ENCODE measurements around the gene NFASC. TPM values are rescaled to one million over a fixed set of nuclear protein-coding genes. Genes with fewer than 3 reads are reported as not detected.

NFASC gene
- total RNA-seq, 4 donors from 2014 or later: 6.3 to 15.1 (median 11.7) TPM

GRCh38 chr1:204888294-204888693 is 17.6 kb downstream of the NFASC start:
- 48 to 58% methylated on average over 2 of the region's 2 CpGs for WGBS, 2 donors
- Histone ChIP-seq H3K4me3 (no peak overlapping the region), H3K36me3 (no peaks in the 10 kb centered on the region), H3K9me3 (no peaks in the 10 kb centered on the region), H3K27me3 (no peaks in the 10 kb centered on the region), H3K27ac (peak overlapping the region in 3 of 4 donors; percentile 7 to 77 (median 34)), H3K4me1 (peaks cover 0 to 26% (median 7%) of the 10 kb centered on the region in 3 donors)
- TF ChIP-seq POLR2A (IDR thresholded peaks at IDR 0.05) (no peak), CTCF (IDR thresholded peaks at IDR 0.05) (no peak)
- no peak for DNase-seq
- intact Hi-C loops (cut with DNase I): no loop called here

DNA sequence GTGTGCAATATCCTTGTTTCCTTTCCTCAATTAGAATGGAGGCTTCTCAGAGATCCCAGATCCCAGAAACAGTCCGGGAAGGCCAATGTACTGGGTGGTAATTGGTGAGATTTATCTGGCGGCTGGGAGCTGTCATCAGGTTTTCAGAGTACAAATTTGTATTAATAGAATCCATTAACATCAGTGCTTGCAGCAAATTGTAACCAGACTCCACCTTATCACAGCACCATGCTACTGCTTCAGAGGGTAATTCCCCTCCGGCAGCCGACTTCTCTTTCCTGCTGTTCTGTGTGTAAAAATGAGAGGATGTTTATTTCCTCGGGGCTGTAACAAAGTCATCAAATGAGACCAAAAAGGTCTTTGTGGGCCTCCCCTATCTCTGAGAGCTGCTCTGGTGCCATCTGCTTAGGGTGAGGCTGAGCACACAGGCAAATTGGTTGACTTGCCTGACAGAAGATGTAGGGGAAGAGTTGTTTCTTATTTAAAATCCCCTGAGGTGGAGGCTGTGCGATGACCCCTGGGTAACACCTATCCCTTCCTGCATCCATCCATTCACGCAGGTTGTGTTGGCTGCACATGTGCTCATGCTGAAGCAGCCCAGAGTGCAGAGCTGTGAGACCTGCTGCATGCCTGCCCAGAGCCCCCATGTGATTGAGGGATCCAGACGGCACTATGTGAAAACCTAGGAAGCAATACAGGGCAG is 19.2 kb downstream of the NFASC start:
- no peak for DNase-seq
- Histone ChIP-seq H3K9me3 (no peaks in the 10 kb centered on the region), H3K27ac (peak overlapping the region in 1 of 4 donors; percentile 56), H3K27me3 (no peaks in the 10 kb centered on the region), H3K4me1 (peaks cover 0 to 34% (median 7%) of the 10 kb centered on the region in 3 donors), H3K4me3 (no peak overlapping the region), H3K36me3 (no peaks in the 10 kb centered on the region)
- 44 to 48% methylated on average over 5 to 7 of the region's 8 CpGs for WGBS, 2 donors
- TF ChIP-seq POLR2A (IDR thresholded peaks at IDR 0.05) (no peak), CTCF (IDR thresholded peaks at IDR 0.05) (no peak)
- intact Hi-C loops (cut with DNase I): no loop called here

- intact Hi-C loops (cut with DNase I): no loop called here
- H3K27me3 ChIP-seq: peaks cover 0 to 3% (median 0%) of the 10 kb centered on the region in 4 donors
- no peak overlapping the region for H3K27ac ChIP-seq
- DNase-seq: no peak
- 60 to 61% methylated on average over 3 of the region's 3 CpGs for WGBS, 2 donors
- H3K36me3 ChIP-seq: no peaks in the 10 kb centered on the region
- H3K4me1 ChIP-seq: peaks cover 0 to 15% (median under 1%) of the 10 kb centered on the region in 3 donors
- H3K9me3 ChIP-seq: no peaks in the 10 kb centered on the region
- no peak for TF ChIP-seq POLR2A (IDR thresholded peaks at IDR 0.05)
- no peak overlapping the region for H3K4me3 ChIP-seq
These were observed 21.2 kb downstream of the NFASC start for GRCh38 chr1:204891860-204892259.

DNA sequence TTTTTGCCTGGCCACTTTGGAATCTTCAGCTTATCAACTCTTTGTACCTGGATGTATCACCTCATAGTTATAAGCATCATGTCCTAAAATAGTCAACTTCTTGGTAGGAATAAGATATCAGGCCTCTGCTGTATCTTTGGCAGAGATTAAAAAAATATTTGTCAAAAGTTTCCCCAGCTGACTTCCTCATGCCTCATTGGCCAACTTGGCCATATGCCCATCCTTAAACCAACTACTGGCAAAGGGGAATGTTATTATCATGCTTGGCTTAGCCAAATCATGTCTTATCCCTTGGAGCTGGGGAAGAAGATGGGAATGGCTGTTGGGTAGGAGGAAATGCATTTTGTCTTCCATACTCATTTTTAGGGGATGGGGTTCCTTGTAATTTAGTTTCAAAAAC is 23.4 kb downstream of the NFASC start:
- intact Hi-C loops (cut with DNase I): no loop called here
- no peak for DNase-seq
- no peak overlapping the region for H3K27ac ChIP-seq

GRCh38 chr1:204894606-204895005 is 23.9 kb downstream of the NFASC start:
- intact Hi-C loops (cut with DNase I): no loop called here
- H3K27ac ChIP-seq: no peak overlapping the region
- H3K4me3 ChIP-seq: no peak overlapping the region
- H3K4me1 ChIP-seq: peaks cover 0 to 15% (median 0%) of the 10 kb centered on the region in 3 donors
- H3K27me3 ChIP-seq: peaks cover 0 to 10% (median 0%) of the 10 kb centered on the region in 4 donors
- 40 to 46% methylated on average over 1 of the region's 1 CpG for WGBS, 2 donors
- no peaks in the 10 kb centered on the region for H3K36me3 ChIP-seq
- no peak for TF ChIP-seq CTCF (IDR thresholded peaks at IDR 0.05)
- TF ChIP-seq POLR2A (IDR thresholded peaks at IDR 0.05): no peak
- no peak for DNase-seq
- no peaks in the 10 kb centered on the region for H3K9me3 ChIP-seq

More for the DNA sequence above, 23.4 kb downstream of the NFASC start:
- H3K4me3 ChIP-seq: no peak overlapping the region
- TF ChIP-seq CTCF (IDR thresholded peaks at IDR 0.05) (no peak), POLR2A (IDR thresholded peaks at IDR 0.05) (no peak)
- H3K36me3 ChIP-seq: no peaks in the 10 kb centered on the region
- H3K9me3 ChIP-seq: no peaks in the 10 kb centered on the region
- H3K4me1 ChIP-seq: peaks cover 0 to 15% (median 0%) of the 10 kb centered on the region in 3 donors
- peaks cover 0 to 10% (median 0%) of the 10 kb centered on the region in 4 donors for H3K27me3 ChIP-seq
